GM21529 (cell line): ENCODE data around the gene UBE3C.
"Not testable (repeated sequence)": the region's sequence is repeated elsewhere in the genome, so short reads cannot be mapped to it uniquely, and the experiment has no call there.

ENCODE experiments used
- ATAC-seq: cut with Tn5 transposase; IDR thresholded peaks from one replicate; pipeline ENCODE4 v1.9.1; 2021; ENCODE audit not compliant: unreplicated experiment

Gene UBE3C

GRCh38 chr7:157138424-157139110 is at the start of gene UBE3C:
Gene UBE3C (plus strand): TSS chr7:157138926. CDS start chr7:157139273, 347 bp downstream.
- peak; percentile 79 for ATAC-seq

- ATAC-seq = no peak
Observed at GRCh38 chr7:157089100-157089610, 49.6 kb upstream of the UBE3C start.

- no peak for ATAC-seq
Observed at GRCh38 chr7:157090485-157091165, 48.1 kb upstream of the UBE3C start.

- no peak for ATAC-seq
Observed at GRCh38 chr7:157096286-157097055, 42.3 kb upstream of the UBE3C start.

GRCh38 chr7:157097056-157097329 is 41.7 kb upstream of the UBE3C start:
- ATAC-seq = no peak

- no peak for ATAC-seq
Observed at GRCh38 chr7:157097569-157097968, 41.2 kb upstream of the UBE3C start.

GRCh38 chr7:157100005-157100404 is 38.7 kb upstream of the UBE3C start:
- ATAC-seq = not testable (repeated sequence)

GRCh38 chr7:157103641-157104040 is 35.1 kb upstream of the UBE3C start:
- ATAC-seq = not testable (repeated sequence)

- ATAC-seq = no peak
Observed at GRCh38 chr7:157111311-157111710, 27.4 kb upstream of the UBE3C start.

- ATAC-seq = no peak
Observed at GRCh38 chr7:157112706-157113105, 26.0 kb upstream of the UBE3C start.

- ATAC-seq = no peak
Observed at GRCh38 chr7:157113607-157114006, 25.1 kb upstream of the UBE3C start.

GRCh38 chr7:157116762-157117161 is 22.0 kb upstream of the UBE3C start:
- ATAC-seq = no peak

GRCh38 chr7:157117796-157118195 is 20.9 kb upstream of the UBE3C start:
- no peak for ATAC-seq

- ATAC-seq = no peak
Observed at GRCh38 chr7:157120181-157120580, 18.5 kb upstream of the UBE3C start.

GRCh38 chr7:157121184-157121715 is 17.5 kb upstream of the UBE3C start:
- ATAC-seq = no peak

GRCh38 chr7:157122800-157123495 is 15.8 kb upstream of the UBE3C start:
- no peak for ATAC-seq

- ATAC-seq = no peak
Observed at GRCh38 chr7:157124690-157125089, 14.0 kb upstream of the UBE3C start.

GRCh38 chr7:157125376-157126223 is 13.1 kb upstream of the UBE3C start:
- ATAC-seq = no peak

GRCh38 chr7:157126921-157127320 is 11.8 kb upstream of the UBE3C start:
- ATAC-seq = no peak

- ATAC-seq = no peak
Observed at GRCh38 chr7:157129200-157129599, 9.5 kb upstream of the UBE3C start.
